Karpas-422 (cell line): ENCODE measurements around the gene CASP1. TPM values are rescaled to one million over a fixed set of nuclear protein-coding genes. Genes with fewer than 3 reads are reported as not detected.

Source experiments
- DNase-seq: peaks from one replicate; pipeline ENCODE4 v3.0.0-alpha.2; 2015
- H2AFZ ChIP-seq: fragments of 200-600 bp; sonication (generic); 2 replicates; pipeline ENCODE4 v1.6.1; 2014; ENCODE audit warnings: antibody characterized with exemption, low read length, mixed read lengths
- H3K27ac ChIP-seq: fragments of 200-600 bp; sonication (generic); 2 replicates; pipeline ENCODE4 v1.5.1; 2014; ENCODE audit warnings: mild to moderate bottlenecking, low read length, moderate library complexity
- H3K27me3 ChIP-seq: fragments of 200-600 bp; sonication (generic); 2 replicates; pipeline ENCODE4 v1.6.1; 2014; ENCODE audit warnings: low read length, mixed read lengths
- H3K36me3 ChIP-seq: fragments of 200-600 bp; sonication (generic); 2 replicates; pipeline ENCODE4 v1.6.1; 2014; ENCODE audit warnings: low read length, mixed read lengths; ENCODE audit not compliant: insufficient read depth
- H3K4me1 ChIP-seq: fragments of 200-600 bp; sonication (generic); 2 replicates; pipeline ENCODE4 v1.6.1; 2014; ENCODE audit warnings: mild to moderate bottlenecking, low read length, mixed read lengths
- H3K4me2 ChIP-seq: fragments of 200-600 bp; sonication (generic); 2 replicates; pipeline ENCODE4 v1.6.1; 2014; ENCODE audit warnings: low read length, low read depth, mild to moderate bottlenecking; ENCODE audit not compliant: poor library complexity, severe bottlenecking
- H3K4me3 ChIP-seq: fragments of 200-600 bp; sonication (generic); 2 replicates; pipeline ENCODE4 v1.5.1; 2014; ENCODE audit warnings: mild to moderate bottlenecking, antibody characterized with exemption, low read length, mixed read lengths
- H3K79me2 ChIP-seq: fragments of 200-600 bp; sonication (generic); 2 replicates; pipeline ENCODE4 v1.6.1; 2014; ENCODE audit warnings: mild to moderate bottlenecking, low read length, mixed read lengths
- H3K9ac ChIP-seq: fragments of 200-600 bp; sonication (generic); 2 replicates; pipeline ENCODE4 v1.6.0; 2014; ENCODE audit warnings: low read length
- H3K9me2 ChIP-seq: fragments of 200-600 bp; sonication (generic), shearing (Covaris generic); replicated peaks from 2 replicates; pipeline ENCODE4 v1.6.0; 2014; ENCODE audit warnings: mild to moderate bottlenecking, low read length, moderate library complexity; ENCODE audit not compliant: insufficient read depth
- H3K9me3 ChIP-seq: fragments of 300-700, 200-600 bp; sonication (generic); 2 replicates; pipeline ENCODE4 v1.6.1; 2014; ENCODE audit warnings: low read length, mixed read lengths
- H4K20me1 ChIP-seq: fragments of 200-600 bp; sonication (generic); 2 replicates; pipeline ENCODE4 v1.6.1; 2014; ENCODE audit warnings: mild to moderate bottlenecking, antibody characterized with exemption, low read length, low read depth; ENCODE audit not compliant: insufficient read depth
- total RNA-seq: library from RNA; depleted of rRNA; stranded (reverse); fragments of >200 nt; shearing (Covaris generic); gene quantifications from 2 replicates; pipeline ENCODE4 v1.2.3, GENCODE V29; 2014; ENCODE audit warnings: low replicate concordance; rRNA removed

The CASP1 gene
- total RNA-seq, 1 experiment from 2014 or later, result 3.9 TPM

- no peaks in the 10 kb centered on the region for H3K79me2 ChIP-seq
- no peaks in the 10 kb centered on the region for H3K36me3 ChIP-seq
- H3K9ac ChIP-seq, result no peak overlapping the region
- H3K27me3 ChIP-seq, result no peaks in the 10 kb centered on the region
- H3K4me3 ChIP-seq, result no peak overlapping the region
- H4K20me1 ChIP-seq, result no peaks in the 10 kb centered on the region
- no peak overlapping the region for H3K4me2 ChIP-seq
- H3K9me2 ChIP-seq, result no peaks in the 10 kb centered on the region
- DNase-seq, result no peak
- H3K4me1 ChIP-seq, result no peaks in the 10 kb centered on the region
- no peaks in the 10 kb centered on the region for H3K9me3 ChIP-seq
- no peak overlapping the region for H2AFZ ChIP-seq
- no peak overlapping the region for H3K27ac ChIP-seq
Observed at GRCh38 chr11:104995001-104995408, 39.9 kb downstream of the CASP1 start.

- no peak overlapping the region for H3K27ac ChIP-seq
- no peak overlapping the region for H3K4me2 ChIP-seq
- H3K9ac ChIP-seq, result no peak overlapping the region
- H3K79me2 ChIP-seq, result no peaks in the 10 kb centered on the region
- no peaks in the 10 kb centered on the region for H4K20me1 ChIP-seq
- no peaks in the 10 kb centered on the region for H3K36me3 ChIP-seq
- H3K9me3 ChIP-seq, result no peaks in the 10 kb centered on the region
- no peak overlapping the region for H2AFZ ChIP-seq
- H3K4me3 ChIP-seq, result no peak overlapping the region
- no peak for DNase-seq
- H3K9me2 ChIP-seq, result no peaks in the 10 kb centered on the region
- H3K27me3 ChIP-seq, result no peaks in the 10 kb centered on the region
- H3K4me1 ChIP-seq, result no peaks in the 10 kb centered on the region
Observed at GRCh38 chr11:104992781-104993180, 42.2 kb downstream of the CASP1 start.

GRCh38 chr11:104991994-104992393, 43.0 kb downstream of the CASP1 start:
- H3K4me3 ChIP-seq, result no peak overlapping the region

GRCh38 chr11:104984808-104985207, 50.1 kb downstream of the CASP1 start:
- Histone ChIP-seq H3K4me2 (no peak overlapping the region), H3K79me2 (no peaks in the 10 kb centered on the region), H4K20me1 (no peaks in the 10 kb centered on the region), H3K9me3 (no peaks in the 10 kb centered on the region), H3K27ac (no peak overlapping the region), H2AFZ (no peak overlapping the region), H3K36me3 (no peaks in the 10 kb centered on the region), H3K4me3 (no peak overlapping the region), H3K4me1 (no peaks in the 10 kb centered on the region), H3K9ac (no peak overlapping the region), H3K9me2 (no peaks in the 10 kb centered on the region), H3K27me3 (0 out of 2 replicates have a peak, but pooled peaks cover 7% of the 10 kb centered on the region)
- DNase-seq, result no peak

More at GRCh38 chr11:104991994-104992393, 43.0 kb downstream of the CASP1 start:
- H4K20me1 ChIP-seq, result no peaks in the 10 kb centered on the region
- DNase-seq, result no peak
- no peak overlapping the region for H3K27ac ChIP-seq
- H3K79me2 ChIP-seq, result no peaks in the 10 kb centered on the region
- H3K9me3 ChIP-seq, result no peaks in the 10 kb centered on the region
- H2AFZ ChIP-seq, result no peak overlapping the region
- H3K4me2 ChIP-seq, result no peak overlapping the region
- H3K4me1 ChIP-seq, result no peaks in the 10 kb centered on the region
- no peaks in the 10 kb centered on the region for H3K27me3 ChIP-seq
- no peak overlapping the region for H3K9ac ChIP-seq
- H3K36me3 ChIP-seq, result no peaks in the 10 kb centered on the region
- H3K9me2 ChIP-seq, result no peaks in the 10 kb centered on the region

- Histone ChIP-seq H2AFZ (no peak overlapping the region), H3K9me2 (no peaks in the 10 kb centered on the region), H3K4me3 (no peak overlapping the region), H3K27me3 (peaks cover 12% of the 10 kb centered on the region; the same call in 1 of the 2 replicates), H3K4me2 (no peak overlapping the region), H3K9ac (no peak overlapping the region), H3K79me2 (no peaks in the 10 kb centered on the region), H3K9me3 (peaks cover 5% of the 10 kb centered on the region), H4K20me1 (no peaks in the 10 kb centered on the region), H3K27ac (no peak overlapping the region), H3K4me1 (no peaks in the 10 kb centered on the region), H3K36me3 (no peaks in the 10 kb centered on the region)
- no peak for DNase-seq
Observed at GRCh38 chr11:104979839-104980238, 55.1 kb downstream of the CASP1 start.

Other genes starting within 250 kb of the CASP1 start
- gene CASP12, start 136.7 kb downstream of the CASP1 start, total RNA-seq, result not detected in 2 replicates
- 23.4 and 44.7 TPM in 2 replicates for gene CASP4, start 66.6 kb downstream of the CASP1 start, total RNA-seq
- gene CASP5, start 12.0 kb downstream of the CASP1 start, total RNA-seq, result not detected in 2 replicates
- gene CARD16, start 10.2 kb upstream of the CASP1 start, total RNA-seq, result 16.4 and 18.0 TPM in 2 replicates
- not detected in 2 replicates for gene CARD18, start 104.6 kb upstream of the CASP1 start, total RNA-seq